Transverse colon (tissue), 4 donors: ENCODE measurements around the gene QRFP. TPM values are rescaled to one million over a fixed set of nuclear protein-coding genes. Genes with fewer than 3 reads are reported as not detected.

Experiments used
- DNase-seq: peaks from one replicate; pipeline ENCODE4 v3.0.0-alpha.2; 2019
- H3K27ac ChIP-seq, 4 donors: fragments of 200-600 bp; sonication (generic); 2 replicates each; pipeline ENCODE4 v1.5.1; 2016 to 2018; ENCODE audit warnings: inconsistent platforms in 4 of 4
- H3K27me3 ChIP-seq: fragments of 200-600 bp; sonication (generic); 2 replicates; pipeline ENCODE4 v1.5.1; 2017; ENCODE audit warnings: inconsistent platforms
- H3K36me3 ChIP-seq, 4 donors: fragments of 200-600 bp; sonication (generic); 2 replicates each; pipeline ENCODE4 v1.5.1; 2017 to 2019; ENCODE audit warnings: inconsistent platforms in 4 of 4
- H3K4me1 ChIP-seq, 4 donors: fragments of 200-600 bp; sonication (generic); 2 replicates each; pipeline ENCODE4 v1.5.1; 2017 to 2020; ENCODE audit warnings: inconsistent platforms in 4 of 4
- H3K4me3 ChIP-seq, 4 donors: fragments of 200-600 bp; sonication (generic); 1 replicate in 1 of 4; 2 replicates in 3 of 4; pipeline versions ENCODE4 v1.5.1 to v1.6.1; 2017 to 2019; ENCODE audit warnings: inconsistent platforms in 4 of 4
- H3K9me3 ChIP-seq, 2 donors: fragments of 200-600 bp; sonication (generic); 2 replicates each; pipeline ENCODE4 v1.5.1; 2017 to 2019; ENCODE audit warnings: inconsistent platforms in 2 of 2
- EP300 ChIP-seq: sonication (generic); formaldehyde crosslinking; IDR thresholded peaks from one replicate; pipeline ENCODE4 v1.6.1; 2017; ENCODE audit warnings: antibody characterized with exemption, low read depth
- POLR2A ChIP-seq: fragments of 450-650 bp; IDR thresholded peaks from one replicate; pipeline ENCODE4 v1.6.1; 2016; ENCODE audit warnings: antibody characterized with exemption, mild to moderate bottlenecking, moderate library complexity
- POLR2AphosphoS5 ChIP-seq, 3 donors: sonication (generic); formaldehyde crosslinking; IDR thresholded peaks; one replicate each; pipeline ENCODE4 v1.6.1; 2016; ENCODE audit warnings: antibody characterized with exemption in 3 of 3
- WGBS, 2 donors: methylation state at CpG; one replicate each; pipeline ENCODE4 v1.1.5; 2018; ENCODE audit warnings: low coverage in 1 of 2; 5-methylcytosine and 5-hydroxymethylcytosine counted together
- in situ Hi-C, 4 donors: fragments of 200-750 bp; cut with MboI; loops; one replicate each; pipeline versions ENCODE4 v1.15.0 to v1.15.1; 2017; ENCODE audit warnings: low sequenced_read_pairs in 3 of 4, low pct_ligation_motif_present in 1 of 4, low pct_unique_long_range_greater_than_20kb in 1 of 4
- intact Hi-C: fragments of 100-400 bp; cut with DNase I; formaldehyde crosslinking; loops from one replicate; pipeline ENCODE4 v1.15.1; 2023; ENCODE audit warnings: low total_unique reads
- total RNA-seq, 4 donors: library from RNA; depleted of rRNA; stranded (reverse); fragments of >200 nt; gene quantifications; one replicate each; pipeline ENCODE4 v1.1.0, GENCODE V29; 2016
- TF ChIP-seq, protein P1 (sequence below), 5 experiments: fragments of 200-600 bp in 3 of 5; fragments of 450-650 bp in 2 of 5; sonication (generic) in 3 of 5; IDR thresholded peaks; 1 replicate in 2 of 5; 2 replicates in 3 of 5; pipeline ENCODE4 v1.5.1; 2016 to 2017; ENCODE audit warnings: antibody characterized with exemption in 5 of 5, inconsistent platforms in 3 of 5, mild to moderate bottlenecking in 2 of 5, moderate library complexity in 1 of 5

The QRFP gene
- total RNA-seq, 4 donors from 2014 or later, result not detected

DNA sequence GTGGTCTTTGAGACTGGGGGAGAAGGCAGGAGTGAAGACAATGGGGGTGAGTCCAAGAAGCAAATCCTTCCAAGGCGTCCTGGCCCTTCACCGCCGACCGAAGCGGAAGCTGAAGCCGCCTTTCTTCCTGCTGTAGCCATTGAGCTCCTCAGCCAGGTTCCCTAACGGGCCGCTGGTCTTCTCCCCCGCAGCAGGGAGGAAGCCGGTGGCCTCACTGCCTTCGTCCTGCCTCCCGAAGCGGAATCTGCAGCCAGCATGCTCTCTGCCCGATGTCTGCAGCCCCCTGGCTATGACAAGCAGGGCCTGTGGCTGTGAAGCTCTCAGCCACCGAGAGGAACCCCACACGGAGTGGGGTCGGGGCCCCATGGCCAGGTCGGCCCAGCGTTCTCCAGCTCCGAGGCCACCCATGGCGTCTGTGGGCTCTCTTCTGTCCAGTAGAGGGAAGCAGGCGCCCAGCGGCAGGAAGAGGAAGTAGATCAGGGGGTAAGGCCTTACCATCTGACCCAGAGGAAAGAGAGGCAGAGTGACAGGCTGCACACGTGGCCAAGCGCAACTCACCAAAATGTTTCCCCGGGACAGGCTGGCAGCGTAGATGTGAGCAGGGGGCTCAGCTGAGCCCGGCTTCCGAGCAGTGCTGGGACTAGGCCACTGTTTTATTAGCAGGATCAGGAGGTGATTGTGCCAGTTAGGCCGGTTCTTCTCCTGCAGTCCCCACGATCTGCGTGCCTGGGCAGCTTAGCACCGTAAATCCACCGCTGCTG is 3.1 kb downstream of the QRFP start:
- intact Hi-C loops (no loop called here), in situ Hi-C loops (no loop called here)
- H3K9me3 ChIP-seq, result no peaks in the 10 kb centered on the region
- H3K4me3 ChIP-seq, result no peak overlapping the region
- peaks cover 9 to 18% (median 13%) of the 10 kb centered on the region in 4 donors for H3K4me1 ChIP-seq
- peak; percentile 48 for DNase-seq
- peaks cover 14% of the 10 kb centered on the region for H3K27me3 ChIP-seq
- 62 to 80% methylated on average over 6 to 34 of the region's 34 CpGs for WGBS, 2 donors
- TF ChIP-seq, protein P1, sequence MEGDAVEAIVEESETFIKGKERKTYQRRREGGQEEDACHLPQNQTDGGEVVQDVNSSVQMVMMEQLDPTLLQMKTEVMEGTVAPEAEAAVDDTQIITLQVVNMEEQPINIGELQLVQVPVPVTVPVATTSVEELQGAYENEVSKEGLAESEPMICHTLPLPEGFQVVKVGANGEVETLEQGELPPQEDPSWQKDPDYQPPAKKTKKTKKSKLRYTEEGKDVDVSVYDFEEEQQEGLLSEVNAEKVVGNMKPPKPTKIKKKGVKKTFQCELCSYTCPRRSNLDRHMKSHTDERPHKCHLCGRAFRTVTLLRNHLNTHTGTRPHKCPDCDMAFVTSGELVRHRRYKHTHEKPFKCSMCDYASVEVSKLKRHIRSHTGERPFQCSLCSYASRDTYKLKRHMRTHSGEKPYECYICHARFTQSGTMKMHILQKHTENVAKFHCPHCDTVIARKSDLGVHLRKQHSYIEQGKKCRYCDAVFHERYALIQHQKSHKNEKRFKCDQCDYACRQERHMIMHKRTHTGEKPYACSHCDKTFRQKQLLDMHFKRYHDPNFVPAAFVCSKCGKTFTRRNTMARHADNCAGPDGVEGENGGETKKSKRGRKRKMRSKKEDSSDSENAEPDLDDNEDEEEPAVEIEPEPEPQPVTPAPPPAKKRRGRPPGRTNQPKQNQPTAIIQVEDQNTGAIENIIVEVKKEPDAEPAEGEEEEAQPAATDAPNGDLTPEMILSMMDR (IDR thresholded peaks at IDR 0.05), result peak; percentile 20 to 34 (median 30)
- TF ChIP-seq EP300 (no peak), POLR2AphosphoS5 (IDR thresholded peaks at IDR 0.05) (peak in 1 of 3 donors; percentile 35)
- peaks cover 0 to 18% (median 7%) of the 10 kb centered on the region in 4 donors for H3K36me3 ChIP-seq
- H3K27ac ChIP-seq, result peak overlapping the region in 3 of 4 donors; percentile 13 to 39 (median 16)

DNA sequence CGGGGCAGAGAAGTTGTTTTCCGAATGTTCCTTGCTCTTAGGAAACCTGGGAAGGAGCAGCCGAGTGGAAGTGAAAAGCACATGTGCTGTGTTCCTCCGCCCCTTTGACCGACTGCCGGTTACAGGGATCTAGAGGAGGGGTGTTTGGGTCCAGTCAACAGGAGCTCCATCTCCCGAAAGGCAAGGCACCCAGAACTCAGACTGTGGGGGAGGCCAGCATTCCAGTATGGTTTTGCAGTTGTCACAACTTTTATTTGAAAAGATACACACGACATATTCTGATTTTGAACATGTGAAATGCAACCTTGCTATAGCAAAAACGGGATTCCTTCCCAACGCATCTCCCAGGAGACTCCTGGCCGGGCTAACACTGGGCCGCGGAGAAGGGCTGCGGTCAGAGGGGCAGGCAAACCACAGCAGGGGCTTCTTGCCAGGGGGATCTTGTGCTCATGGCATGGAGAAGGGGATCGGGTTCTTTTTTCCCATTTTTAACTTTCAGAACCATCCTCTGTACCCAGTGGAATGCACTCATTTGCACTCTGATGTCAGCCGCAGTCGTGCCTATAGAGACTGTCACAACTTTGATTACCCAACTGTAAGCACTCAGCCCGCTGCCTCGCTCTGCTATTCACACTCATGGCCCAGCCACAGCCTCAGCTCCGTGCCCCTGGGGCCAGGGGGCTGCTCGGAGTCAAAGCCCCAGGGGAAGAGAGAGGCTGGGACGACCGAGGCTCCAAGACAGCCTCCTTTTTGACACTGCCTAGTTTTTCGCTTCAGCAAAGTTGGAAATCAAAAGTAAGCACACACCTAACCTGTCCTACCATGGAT is 3.9 kb downstream of the QRFP start:
- no peak overlapping the region for H3K4me3 ChIP-seq
- peaks cover 1 to 14% (median 13%) of the 10 kb centered on the region in 4 donors for H3K4me1 ChIP-seq
- TF ChIP-seq, protein P1 (IDR thresholded peaks at IDR 0.05), result no peak
- TF ChIP-seq EP300 (no peak), POLR2AphosphoS5 (IDR thresholded peaks at IDR 0.05) (no peak), POLR2A (no peak)
- no peaks in the 10 kb centered on the region for H3K9me3 ChIP-seq
- 83 to 92% methylated on average over 9 to 24 of the region's 24 CpGs for WGBS, 2 donors
- in situ Hi-C loops, result no loop called here
- no peak for DNase-seq
- intact Hi-C loops, result no loop called here
- peak overlapping the region in 1 of 4 donors; percentile 16 for H3K27ac ChIP-seq
- H3K36me3 ChIP-seq, result peaks cover 0 to 24% (median 7%) of the 10 kb centered on the region in 4 donors
- peaks cover 6% of the 10 kb centered on the region for H3K27me3 ChIP-seq

DNA sequence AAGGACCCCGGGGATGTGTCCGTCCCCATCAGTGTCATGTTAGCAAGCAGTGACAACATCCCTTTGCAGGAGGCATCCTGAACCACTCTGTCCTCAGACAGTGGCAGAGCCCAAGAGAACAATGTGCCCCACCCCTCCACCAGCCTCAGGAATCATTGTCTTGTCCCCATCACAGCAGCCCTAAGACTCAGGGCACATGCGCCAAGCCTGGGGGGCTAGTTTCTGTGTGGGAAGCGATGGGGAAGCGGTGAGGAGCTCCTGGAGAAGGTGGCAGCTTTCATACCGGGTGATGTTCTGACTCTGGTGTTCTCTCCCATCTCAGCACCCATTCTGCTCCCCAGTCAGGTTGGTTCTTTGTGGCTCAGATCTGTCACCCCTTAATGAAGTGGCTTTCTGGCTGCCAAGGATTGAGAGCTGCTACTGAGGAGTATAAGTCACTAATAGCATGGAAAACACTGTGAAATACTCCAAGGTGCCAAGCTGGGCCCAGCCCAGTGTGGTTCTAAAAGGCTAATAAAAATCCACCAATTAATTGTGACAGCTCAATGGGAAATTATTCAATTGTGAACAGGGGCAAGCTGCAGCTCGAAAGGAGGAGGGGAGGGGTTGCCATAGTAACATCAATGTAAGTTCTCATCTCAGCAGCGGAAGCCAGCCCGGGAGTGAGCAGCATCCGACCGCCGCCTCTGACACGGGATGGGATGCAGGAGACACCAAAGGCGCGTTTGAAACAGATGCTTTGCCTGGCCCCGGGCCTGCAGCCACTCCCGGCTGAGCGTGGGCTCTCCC is 4.7 kb downstream of the QRFP start:
- H3K4me3 ChIP-seq, result no peak overlapping the region
- TF ChIP-seq POLR2A, result no peak
- no peak for TF ChIP-seq POLR2AphosphoS5 (IDR thresholded peaks at IDR 0.05)
- TF ChIP-seq, protein P1 (IDR thresholded peaks at IDR 0.05), result no peak
- TF ChIP-seq EP300, result no peak
- in situ Hi-C loops (no loop called here), intact Hi-C loops (no loop called here)
- H3K27me3 ChIP-seq, result no peaks in the 10 kb centered on the region
- H3K9me3 ChIP-seq, result no peaks in the 10 kb centered on the region
- no peak overlapping the region for H3K27ac ChIP-seq
- DNase-seq, result no peak
- H3K36me3 ChIP-seq, result peaks cover 0 to 24% (median 9%) of the 10 kb centered on the region in 4 donors
- WGBS, 2 donors, result 74% methylated on average over 18 of the region's 18 CpGs; no CpG with 5 or more reads in 1 of the 2 donors
- H3K4me1 ChIP-seq, result peaks cover 0 to 20% (median 13%) of the 10 kb centered on the region in 4 donors
